ENCODE data around the gene ARHGEF16. TPM values are rescaled to one million over a fixed set of nuclear protein-coding genes. Genes with fewer than 3 reads are reported as not detected.

The ARHGEF16 gene
- total RNA-seq, 1 donor from 2014 or later, result 4.1 TPM

DNA sequence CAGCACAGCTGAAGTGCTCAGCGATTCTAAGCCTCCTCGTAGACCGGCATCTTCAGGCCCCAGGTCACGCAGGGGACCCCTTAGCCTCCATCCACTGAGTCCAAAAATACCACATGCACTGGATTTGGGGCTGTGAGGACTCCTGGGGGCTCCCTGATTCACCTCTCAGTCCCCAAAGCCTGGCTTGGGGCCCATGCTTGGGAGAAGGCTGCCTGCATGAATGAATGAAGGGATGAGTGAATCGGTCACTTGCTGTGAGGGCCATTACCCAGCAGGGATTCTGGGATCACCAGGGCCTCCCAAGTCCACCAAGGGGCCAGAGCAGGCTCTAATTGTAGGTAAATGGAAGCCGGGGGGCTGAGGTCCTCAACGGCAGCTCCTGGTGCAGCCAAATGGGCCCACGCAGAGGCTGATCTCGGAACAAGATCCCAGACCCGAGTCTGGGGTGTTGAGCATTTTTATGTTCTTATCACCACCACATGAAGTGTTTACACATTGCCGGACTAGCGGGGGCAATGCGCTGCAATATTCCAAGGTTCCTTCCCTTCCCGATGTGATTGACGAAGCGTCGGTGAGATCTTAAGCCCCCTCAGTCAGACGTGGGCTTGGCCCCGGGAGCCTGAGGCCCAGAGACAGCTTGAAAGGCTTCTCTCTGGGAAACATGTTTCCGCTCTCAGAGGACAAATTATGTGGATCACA is 13.6 kb upstream of the ARHGEF16 start:
- Mint-ChIP-seq H3K36me3 (ENCODE audit: low read depth, unreplicated experiment) (no peaks in the 10 kb centered on the region), H3K4me1 (ENCODE audit: low read depth, unreplicated experiment) (no peaks in the 10 kb centered on the region), H3K4me3 (ENCODE audit: unreplicated experiment) (no peak overlapping the region), H3K27ac (ENCODE audit: unreplicated experiment) (no peak overlapping the region), H3K27me3 (ENCODE audit: low read depth, unreplicated experiment) (peaks cover 28% of the 10 kb centered on the region), H3K9me3 (ENCODE audit: unreplicated experiment) (peaks cover 11% of the 10 kb centered on the region)
- FAIRE-seq, result no peak
- H3K79me2 ChIP-seq (ENCODE audit: insufficient read depth, low read length), result no peaks in the 10 kb centered on the region
- no peak overlapping the region for H3K27ac ChIP-seq (ENCODE audit: low read depth, low read length)
- no peak overlapping the region for H3K4me3 ChIP-seq (ENCODE audit: insufficient read depth, low read depth, low read length)
- peaks cover 37% of the 10 kb centered on the region for H3K27me3 ChIP-seq (ENCODE audit: insufficient read depth, low read length)
- peak; percentile 51 for TF ChIP-seq EZH2 (IDR thresholded peaks at IDR 0.05; ENCODE audit: insufficient read depth, low read length)
- TF ChIP-seq, protein P1, sequence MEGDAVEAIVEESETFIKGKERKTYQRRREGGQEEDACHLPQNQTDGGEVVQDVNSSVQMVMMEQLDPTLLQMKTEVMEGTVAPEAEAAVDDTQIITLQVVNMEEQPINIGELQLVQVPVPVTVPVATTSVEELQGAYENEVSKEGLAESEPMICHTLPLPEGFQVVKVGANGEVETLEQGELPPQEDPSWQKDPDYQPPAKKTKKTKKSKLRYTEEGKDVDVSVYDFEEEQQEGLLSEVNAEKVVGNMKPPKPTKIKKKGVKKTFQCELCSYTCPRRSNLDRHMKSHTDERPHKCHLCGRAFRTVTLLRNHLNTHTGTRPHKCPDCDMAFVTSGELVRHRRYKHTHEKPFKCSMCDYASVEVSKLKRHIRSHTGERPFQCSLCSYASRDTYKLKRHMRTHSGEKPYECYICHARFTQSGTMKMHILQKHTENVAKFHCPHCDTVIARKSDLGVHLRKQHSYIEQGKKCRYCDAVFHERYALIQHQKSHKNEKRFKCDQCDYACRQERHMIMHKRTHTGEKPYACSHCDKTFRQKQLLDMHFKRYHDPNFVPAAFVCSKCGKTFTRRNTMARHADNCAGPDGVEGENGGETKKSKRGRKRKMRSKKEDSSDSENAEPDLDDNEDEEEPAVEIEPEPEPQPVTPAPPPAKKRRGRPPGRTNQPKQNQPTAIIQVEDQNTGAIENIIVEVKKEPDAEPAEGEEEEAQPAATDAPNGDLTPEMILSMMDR (IDR thresholded peaks at IDR 0.05; ENCODE audit: insufficient read depth, low read depth, low read length), result no peak
- no peak overlapping the region for H3K4me2 ChIP-seq (ENCODE audit: low read length)
- no peak overlapping the region for H3K9ac ChIP-seq (ENCODE audit: low read length)
- no peaks in the 10 kb centered on the region for H3K4me1 ChIP-seq (ENCODE audit: insufficient read depth, low read length)
- peaks cover 2% of the 10 kb centered on the region for H3K9me3 ChIP-seq (ENCODE audit: insufficient read depth, low read depth, low read length)
- no peaks in the 10 kb centered on the region for H4K20me1 ChIP-seq (ENCODE audit: insufficient read depth, low read length)
- no peak for DNase-seq (ENCODE audit: low read depth)
- no peak overlapping the region for H2AFZ ChIP-seq (ENCODE audit: low read depth, low read length)
- no peaks in the 10 kb centered on the region for H3K36me3 ChIP-seq (ENCODE audit: insufficient read depth, low read length)

DNA sequence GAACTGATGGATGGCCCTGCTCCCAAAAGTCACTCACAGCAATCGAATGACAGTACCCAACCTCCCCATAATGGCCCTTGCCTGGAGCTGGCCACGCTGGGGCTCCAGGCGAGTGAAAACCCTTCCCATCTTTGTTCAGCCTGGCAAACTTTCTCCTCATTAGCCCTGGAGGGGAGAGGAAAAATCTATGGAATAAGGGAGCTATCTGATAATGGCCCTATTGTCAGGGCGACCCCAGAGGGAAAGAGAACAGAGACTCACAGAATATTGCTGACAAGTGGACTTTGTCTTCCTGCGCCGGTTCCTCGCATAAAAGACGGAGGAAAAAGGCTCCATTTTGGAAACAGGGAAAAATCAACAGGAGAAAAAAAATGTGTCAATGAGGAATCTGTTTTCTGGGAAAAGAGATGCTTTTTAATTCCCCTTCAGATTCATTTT is 13.0 kb upstream of the ARHGEF16 start:
- no peak overlapping the region for H3K4me2 ChIP-seq (ENCODE audit: low read length)
- Mint-ChIP-seq H3K9me3 (ENCODE audit: unreplicated experiment) (peaks cover 11% of the 10 kb centered on the region), H3K27ac (ENCODE audit: unreplicated experiment) (no peak overlapping the region), H3K27me3 (ENCODE audit: low read depth, unreplicated experiment) (peaks cover 28% of the 10 kb centered on the region), H3K4me3 (ENCODE audit: unreplicated experiment) (no peak overlapping the region), H3K36me3 (ENCODE audit: low read depth, unreplicated experiment) (no peaks in the 10 kb centered on the region), H3K4me1 (ENCODE audit: low read depth, unreplicated experiment) (no peaks in the 10 kb centered on the region)
- H3K27me3 ChIP-seq (ENCODE audit: insufficient read depth, low read length), result peaks cover 37% of the 10 kb centered on the region
- H3K4me3 ChIP-seq (ENCODE audit: insufficient read depth, low read depth, low read length), result no peak overlapping the region
- H3K27ac ChIP-seq (ENCODE audit: low read depth, low read length), result no peak overlapping the region
- no peak for DNase-seq (ENCODE audit: low read depth)
- H3K4me1 ChIP-seq (ENCODE audit: insufficient read depth, low read length), result no peaks in the 10 kb centered on the region
- no peak overlapping the region for H2AFZ ChIP-seq (ENCODE audit: low read depth, low read length)
- no peak for FAIRE-seq
- H4K20me1 ChIP-seq (ENCODE audit: insufficient read depth, low read length), result no peaks in the 10 kb centered on the region
- TF ChIP-seq EZH2 (IDR thresholded peaks at IDR 0.05; ENCODE audit: insufficient read depth, low read length), result no peak
- TF ChIP-seq, protein P1 (IDR thresholded peaks at IDR 0.05; ENCODE audit: insufficient read depth, low read depth, low read length), result no peak
- H3K36me3 ChIP-seq (ENCODE audit: insufficient read depth, low read length), result no peaks in the 10 kb centered on the region
- peaks cover 2% of the 10 kb centered on the region for H3K9me3 ChIP-seq (ENCODE audit: insufficient read depth, low read depth, low read length)
- no peaks in the 10 kb centered on the region for H3K79me2 ChIP-seq (ENCODE audit: insufficient read depth, low read length)
- no peak overlapping the region for H3K9ac ChIP-seq (ENCODE audit: low read length)

DNA sequence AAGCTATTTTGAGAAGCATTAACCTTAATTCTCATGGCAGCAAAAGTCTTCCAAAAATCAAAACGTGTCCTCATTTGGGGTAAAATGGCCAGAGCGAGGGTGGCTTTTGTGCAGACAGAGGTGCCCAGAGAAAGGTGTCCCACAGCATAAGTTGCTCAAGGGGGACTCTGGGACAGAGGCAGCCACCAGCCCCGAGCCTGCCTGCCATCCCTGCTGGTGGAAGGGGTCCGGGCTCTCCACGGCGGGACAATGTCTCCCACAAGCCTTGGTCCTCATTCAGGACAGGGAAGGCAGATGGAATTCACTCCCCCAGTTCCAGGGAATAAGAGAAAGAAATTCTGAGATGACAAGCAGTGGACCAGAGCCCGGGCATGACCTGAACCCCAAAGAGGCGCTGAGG is 12.6 kb upstream of the ARHGEF16 start:
- no peaks in the 10 kb centered on the region for H4K20me1 ChIP-seq (ENCODE audit: insufficient read depth, low read length)
- H3K27ac ChIP-seq (ENCODE audit: low read depth, low read length), result no peak overlapping the region
- peaks cover 2% of the 10 kb centered on the region for H3K9me3 ChIP-seq (ENCODE audit: insufficient read depth, low read depth, low read length)
- no peaks in the 10 kb centered on the region for H3K4me1 Mint-ChIP-seq (ENCODE audit: low read depth, unreplicated experiment)
- peaks cover 28% of the 10 kb centered on the region for H3K27me3 Mint-ChIP-seq (ENCODE audit: low read depth, unreplicated experiment)
- no peaks in the 10 kb centered on the region for H3K4me1 ChIP-seq (ENCODE audit: insufficient read depth, low read length)
- TF ChIP-seq, protein P1 (IDR thresholded peaks at IDR 0.05; ENCODE audit: insufficient read depth, low read depth, low read length), result no peak
- TF ChIP-seq EZH2 (IDR thresholded peaks at IDR 0.05; ENCODE audit: insufficient read depth, low read length), result no peak
- H3K36me3 ChIP-seq (ENCODE audit: insufficient read depth, low read length), result no peaks in the 10 kb centered on the region
- DNase-seq (ENCODE audit: low read depth), result no peak
- FAIRE-seq, result no peak
- no peak overlapping the region for H3K4me3 Mint-ChIP-seq (ENCODE audit: unreplicated experiment)
- H2AFZ ChIP-seq (ENCODE audit: low read depth, low read length), result no peak overlapping the region
- no peak overlapping the region for H3K27ac Mint-ChIP-seq (ENCODE audit: unreplicated experiment)
- H3K79me2 ChIP-seq (ENCODE audit: insufficient read depth, low read length), result no peaks in the 10 kb centered on the region
- no peaks in the 10 kb centered on the region for H3K36me3 Mint-ChIP-seq (ENCODE audit: low read depth, unreplicated experiment)
- H3K9me3 Mint-ChIP-seq (ENCODE audit: unreplicated experiment), result peaks cover 11% of the 10 kb centered on the region
- H3K4me2 ChIP-seq (ENCODE audit: low read length), result no peak overlapping the region
- no peak overlapping the region for H3K4me3 ChIP-seq (ENCODE audit: insufficient read depth, low read depth, low read length)
- no peak overlapping the region for H3K9ac ChIP-seq (ENCODE audit: low read length)
- peaks cover 37% of the 10 kb centered on the region for H3K27me3 ChIP-seq (ENCODE audit: insufficient read depth, low read length)
